HCT116 (cell line): ENCODE results near the gene SUSD2. TPM values are rescaled to one million over a fixed set of nuclear protein-coding genes. Genes with fewer than 3 reads are reported as not detected.
A peak's percentile ranks its signal among the peaks of the same experiment; 100 is the strongest.

Experiments used
- ATAC-seq: fragments of 200-7000 bp; cut with Tn5 transposase; 2 replicates; pipeline ENCODE4 v1.9.1; 2020; ENCODE audit warnings: mild to moderate bottlenecking, moderate library complexity
- BruUV-seq: library from RNA; stranded (reverse); fragments of 400-500 nt; replicated peaks from 2 replicates; lab custom pipeline; 2021; lab: Mats Ljungman, UMichigan
- CTCF ChIA-PET: fragments of 300-600 bp; sonication (Branson Sonifier 250); formaldehyde crosslinking; loops from one replicate; lab custom pipeline; 2021; ENCODE audit warnings: antibody characterized with exemption; lab: Charles Lee
- POLR2A ChIA-PET: fragments of 300-600, 350-600 bp; sonication (Branson Sonifier 250); formaldehyde crosslinking; loops from one replicate; lab custom pipeline; 2021; ENCODE audit warnings: antibody characterized with exemption; lab: Charles Lee
- RAD21 ChIA-PET, 2 experiments: fragments of 300-600 bp; sonication (Branson Sonifier 250); formaldehyde crosslinking; loops; one replicate each; lab custom pipeline; 2023; ENCODE audit warnings: low total read pairs in 2 of 2; ENCODE audit not compliant: uncharacterized antibody in 2 of 2, unreplicated experiment in 2 of 2, low non-redundant PET in 1 of 2; lab: Charles Lee
- DNase-seq: peaks from one replicate; pipeline ENCODE4 v3.0.0-alpha.2; 2010; ENCODE audit warnings: low read depth, low spot score
- H2AFZ ChIP-seq: fragments of 200-600 bp; shearing (Covaris generic), sonication (generic); 2 replicates; pipeline ENCODE4 v1.6.1; 2017; ENCODE audit warnings: low read depth, mixed run types, mixed read lengths, antibody characterized with exemption, low read length; ENCODE audit not compliant: poor library complexity, severe bottlenecking
- H3K27ac ChIP-seq: 2 replicates; pipeline ENCODE4 v1.5.1; 2012; ENCODE audit warnings: low read depth, low read length
- H3K27me3 ChIP-seq: fragments of 200-600 bp; sonication (generic); 2 replicates; pipeline ENCODE4 v1.6.1; 2016; ENCODE audit warnings: mixed run types, low read length, mixed read lengths; ENCODE audit not compliant: insufficient read depth
- H3K36me3 ChIP-seq, 2 experiments: fragments of 200-500 bp in 1 of 2; fragments of 200-600 bp in 1 of 2; sonication (Bioruptor generic) in 1 of 2; sonication (generic) in 1 of 2; 2 replicates each; pipeline versions ENCODE4 v1.5.1 to v1.6.1; 2014 to 2016; ENCODE audit warnings: low read length in 2 of 2, inconsistent platforms in 1 of 2, mixed read lengths in 1 of 2, mixed run types in 1 of 2; ENCODE audit not compliant: insufficient read depth in 2 of 2, control insufficient read depth in 1 of 2
- H3K4me1 ChIP-seq, 2 experiments: fragments of 200-600 bp in 1 of 2; sonication (generic) in 1 of 2; 2 replicates each; pipeline versions ENCODE4 v1.5.1 to v1.6.1; 2012 to 2017; ENCODE audit warnings: low read length in 2 of 2, inconsistent platforms in 1 of 2, mild to moderate bottlenecking in 1 of 2, mixed read lengths in 1 of 2, mixed run types in 1 of 2, moderate library complexity in 1 of 2; ENCODE audit not compliant: insufficient read depth in 2 of 2, control insufficient read depth in 1 of 2
- H3K4me2 ChIP-seq: fragments of 200-600 bp; sonication (generic); 2 replicates; pipeline ENCODE4 v1.6.1; 2017; ENCODE audit warnings: mixed run types, low read length, mixed read lengths
- H3K4me3 ChIP-seq, 2 experiments: fragments of 200-600 bp in 1 of 2; sonication (generic) in 1 of 2; replicated peaks in 1 of 2; 2 replicates each; pipeline ENCODE4 v1.5.1; 2011 to 2016; ENCODE audit warnings: low read length in 2 of 2, control low read depth in 1 of 2, low read depth in 1 of 2, mild to moderate bottlenecking in 1 of 2, mixed read lengths in 1 of 2, mixed run types in 1 of 2
- H3K79me2 ChIP-seq: fragments of 200-600 bp; sonication (generic); 2 replicates; pipeline ENCODE4 v1.6.1; 2017; ENCODE audit warnings: mild to moderate bottlenecking, mixed run types, low read length, moderate library complexity, mixed read lengths; ENCODE audit not compliant: insufficient read depth
- H3K9ac ChIP-seq: fragments of 200-600 bp; sonication (generic); 2 replicates; pipeline ENCODE4 v1.6.1; 2016; ENCODE audit warnings: low read length, mixed read lengths
- H3K9me2 ChIP-seq: fragments of 200-600 bp; sonication (generic), shearing (Covaris generic); 2 replicates; pipeline ENCODE4 v1.6.1; 2017; ENCODE audit warnings: mixed run types, mild to moderate bottlenecking, moderate library complexity; ENCODE audit not compliant: insufficient read depth
- H3K9me3 ChIP-seq, 2 experiments: fragments of 200-500 bp in 1 of 2; fragments of 200-600 bp in 1 of 2; sonication (Bioruptor generic) in 1 of 2; sonication (generic) in 1 of 2; 2 replicates each; pipeline ENCODE4 v1.6.1; 2014 to 2017; ENCODE audit warnings: low read length in 2 of 2, mixed read lengths in 2 of 2, inconsistent platforms in 1 of 2, low read depth in 1 of 2, mild to moderate bottlenecking in 1 of 2, mixed run types in 1 of 2, moderate library complexity in 1 of 2; ENCODE audit not compliant: control insufficient read depth in 1 of 2, insufficient read depth in 1 of 2
- H4K20me1 ChIP-seq: fragments of 200-600 bp; sonication (generic), shearing (Covaris generic); 2 replicates; pipeline ENCODE4 v1.6.1; 2017; ENCODE audit warnings: mixed run types, mild to moderate bottlenecking, moderate library complexity; ENCODE audit not compliant: insufficient read depth
- CTCF ChIP-seq, 3 experiments: fragments of 200-600 bp in 1 of 3; sonication (generic) in 1 of 3; IDR thresholded peaks in 2 of 3; conservative IDR thresholded peaks in 1 of 3; 2 replicates each; pipeline ENCODE4 v1.5.1; 2012 to 2017; ENCODE audit warnings: low read depth in 2 of 3, low read length in 2 of 3, antibody characterized with exemption in 1 of 3, borderline replicate concordance in 1 of 3, control low read depth in 1 of 3, mild to moderate bottlenecking in 1 of 3, mixed read lengths in 1 of 3, mixed run types in 1 of 3, moderate library complexity in 1 of 3; ENCODE audit not compliant: insufficient read depth in 1 of 3
- EGR1 ChIP-seq: IDR thresholded peaks from 2 replicates; pipeline ENCODE4 v1.6.1; 2012; ENCODE audit warnings: low read depth
- ELF1 ChIP-seq: IDR thresholded peaks from 2 replicates; pipeline ENCODE4 v1.6.1; 2012; ENCODE audit warnings: low read depth, borderline replicate concordance
- EZH2 ChIP-seq: fragments of 200-600 bp; sonication (generic); IDR thresholded peaks from 2 replicates; pipeline ENCODE4 v1.6.1; 2017; ENCODE audit warnings: antibody characterized with exemption, mixed run types
- EZH2phosphoT487 ChIP-seq: fragments of 200-600 bp; IDR thresholded peaks from 2 replicates; pipeline ENCODE4 v1.6.1; 2018; ENCODE audit warnings: antibody characterized with exemption, borderline replicate concordance
- FOSL1 ChIP-seq: IDR thresholded peaks from 2 replicates; pipeline ENCODE4 v1.6.1; 2012; ENCODE audit warnings: low read depth
- POLR2AphosphoS5 ChIP-seq: IDR thresholded peaks from 2 replicates; pipeline ENCODE4 v1.6.1; 2011; ENCODE audit warnings: mild to moderate bottlenecking, low read depth, low read length, moderate library complexity
- RAD21 ChIP-seq: IDR thresholded peaks from 2 replicates; pipeline ENCODE4 v1.6.1; 2012; ENCODE audit warnings: low read depth, mild to moderate bottlenecking
- SIN3A ChIP-seq: IDR thresholded peaks from 2 replicates; pipeline ENCODE4 v1.6.1; 2012; ENCODE audit warnings: low read depth
- SP1 ChIP-seq: IDR thresholded peaks from 2 replicates; pipeline ENCODE4 v1.6.1; 2012; ENCODE audit warnings: low read depth
- YY1 ChIP-seq: IDR thresholded peaks from 2 replicates; pipeline ENCODE4 v1.6.1; 2011; ENCODE audit warnings: low read length, low read depth, moderate library complexity, mild to moderate bottlenecking; ENCODE audit not compliant: insufficient replicate concordance; ENCODE audit errors: extremely low read depth
- ZFX ChIP-seq: fragments of 450-650 bp; IDR thresholded peaks from 2 replicates; pipeline ENCODE4 v1.6.1; 2017
- ZNF274 ChIP-seq: fragments of 200-500 bp; sonication (Bioruptor generic); IDR thresholded peaks from 2 replicates; pipeline ENCODE4 v1.6.1; 2014; ENCODE audit warnings: mild to moderate bottlenecking, low read depth, low read length, inconsistent platforms
- intact Hi-C: fragments of 100-400 bp; cut with micrococcal nuclease; formaldehyde crosslinking; loops from 2 replicates; pipeline ENCODE4 v1.10.0; 2022
- total RNA-seq: library from RNA; stranded (reverse); gene quantifications from one replicate; pipeline ENCODE4 v1.2.1, GENCODE V29; 2021; ENCODE audit not compliant: unreplicated experiment
- TF ChIP-seq, protein P1 (sequence below): IDR thresholded peaks from 2 replicates; pipeline ENCODE4 v1.6.1; 2012

Gene SUSD2
- total RNA-seq, 1 experiment from 2014 or later, result 6.6 TPM

GRCh38 chr22:24140357-24140756 lies 40.9 kb upstream of the SUSD2 start:
- Histone ChIP-seq H3K9me2 (no peaks in the 10 kb centered on the region), H3K27ac (no peak overlapping the region), H2AFZ (no peak overlapping the region), H3K4me3 (no peak overlapping the region), H3K79me2 (no peaks in the 10 kb centered on the region), H3K27me3 (no peaks in the 10 kb centered on the region), H3K4me2 (no peak overlapping the region), H3K36me3 (no peaks in the 10 kb centered on the region; a peak in 1 of 4 replicates), H3K9me3 (no peaks in the 10 kb centered on the region), H3K4me1 (peaks cover 2 to 5% of the 10 kb centered on the region in 2 experiments; a peak in 3 of 4 replicates), H3K9ac (no peak overlapping the region), H4K20me1 (no peaks in the 10 kb centered on the region)
- no TSS peak for BruUV-seq
- CTCF ChIA-PET, result interaction anchor here (1.3 to 1.4 kb wide), 2 partner anchors 15 to 17 kb away, joined by 4 read pairs; no protein-coding TSS in a partner anchor
- no peak for TF ChIP-seq EZH2
- no peak for TF ChIP-seq FOSL1
- no peak for TF ChIP-seq YY1
- TF ChIP-seq RAD21, result no peak
- no peak for TF ChIP-seq EZH2phosphoT487
- no peak for TF ChIP-seq SIN3A
- TF ChIP-seq, protein P1, sequence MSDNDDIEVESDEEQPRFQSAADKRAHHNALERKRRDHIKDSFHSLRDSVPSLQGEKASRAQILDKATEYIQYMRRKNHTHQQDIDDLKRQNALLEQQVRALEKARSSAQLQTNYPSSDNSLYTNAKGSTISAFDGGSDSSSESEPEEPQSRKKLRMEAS, result no peak
- TF ChIP-seq SP1, result no peak
- TF ChIP-seq ELF1, result no peak
- no peak for TF ChIP-seq ZNF274
- TF ChIP-seq POLR2AphosphoS5, result no peak
- POLR2A ChIA-PET, result no interaction called here
- intact Hi-C loops, result no loop called here
- ATAC-seq (peak; percentile 54; the same call in 1 of the 2 replicates), DNase-seq (no peak)
- RAD21 ChIA-PET, result no interaction called here

GRCh38 chr22:24141586-24141985 lies 39.7 kb upstream of the SUSD2 start:
- RAD21 ChIA-PET, result no interaction called here
- TF ChIP-seq FOSL1 (no peak), EGR1 (no peak), SIN3A (no peak), ZFX (no peak), CTCF (IDR thresholded peaks at IDR 0.05 in 2 of 3, conservative IDR thresholded peaks at IDR 0.05 in 1 of 3; ENCODE audit: borderline replicate concordance in 1 of 3, insufficient read depth in 1 of 3, low read depth in 2 of 3, low read length in 2 of 3) (no peak)
- TF ChIP-seq, all 23 proteins: peak for 0
- Histone ChIP-seq H3K4me3 (no peak overlapping the region), H2AFZ (no peak overlapping the region), H3K27ac (no peak overlapping the region), H3K9ac (no peak overlapping the region), H3K9me3 (no peaks in the 10 kb centered on the region), H3K9me2 (no peaks in the 10 kb centered on the region), H3K27me3 (no peaks in the 10 kb centered on the region), H4K20me1 (no peaks in the 10 kb centered on the region), H3K36me3 (no peaks in the 10 kb centered on the region), H3K79me2 (no peaks in the 10 kb centered on the region), H3K4me2 (no peak overlapping the region), H3K4me1 (peaks cover 12 to 16% of the 10 kb centered on the region in 2 experiments)
- no TSS peak for BruUV-seq
- no peak for DNase-seq
- CTCF ChIA-PET, result no interaction called here
- POLR2A ChIA-PET, result no interaction called here
- ATAC-seq, result no peak
- intact Hi-C loops, result no loop called here
